NCI-H1930 (cell line): ENCODE measurements around the gene ACBD6.

Experiments used
- DNase-seq, 2 experiments: peaks; one replicate each; lab custom pipeline; 2025; lab: John Stamatoyannopoulos, UW

Gene ACBD6

GRCh38 chr1:180369061-180369460, 133.3 kb downstream of the ACBD6 start:
- DNase-seq = no peak

GRCh38 chr1:180366371-180367068, 135.9 kb downstream of the ACBD6 start:
- peak in 1 of 2 experiments; percentile 53 for DNase-seq

- peak in 1 of 2 experiments; percentile 19 for DNase-seq
Measured at GRCh38 chr1:180365039-180365438, 137.3 kb downstream of the ACBD6 start.

GRCh38 chr1:180363246-180363995, 139.0 kb downstream of the ACBD6 start:
- no peak for DNase-seq

- no peak for DNase-seq
Measured at GRCh38 chr1:180360333-180361075, 141.9 kb downstream of the ACBD6 start.

GRCh38 chr1:180358649-180359048, 143.7 kb downstream of the ACBD6 start:
- no peak for DNase-seq

- DNase-seq = no peak
Measured at GRCh38 chr1:180353945-180354344, 148.4 kb downstream of the ACBD6 start.

GRCh38 chr1:180352588-180352987, 149.8 kb downstream of the ACBD6 start:
- DNase-seq = no peak

- no peak for DNase-seq
Measured at GRCh38 chr1:180352021-180352420, 150.4 kb downstream of the ACBD6 start.

- DNase-seq = peak in 1 of 2 experiments; percentile 63
Measured at GRCh38 chr1:180345148-180345547, 157.2 kb downstream of the ACBD6 start.

GRCh38 chr1:180343921-180344769, 158.2 kb downstream of the ACBD6 start:
- DNase-seq = peak; percentile 89 to 96

GRCh38 chr1:180327089-180327488, 175.3 kb downstream of the ACBD6 start:
- no peak for DNase-seq

GRCh38 chr1:180312926-180313325, 189.5 kb downstream of the ACBD6 start:
- no peak for DNase-seq

GRCh38 chr1:180311011-180311730, 191.2 kb downstream of the ACBD6 start:
- DNase-seq = no peak

- DNase-seq = no peak
Measured at GRCh38 chr1:180310095-180310494, 192.3 kb downstream of the ACBD6 start.

GRCh38 chr1:180309338-180309737, 193.0 kb downstream of the ACBD6 start:
- DNase-seq = no peak

GRCh38 chr1:180301135-180301742, 201.1 kb downstream of the ACBD6 start:
- DNase-seq = no peak

GRCh38 chr1:180299479-180300221, 202.7 kb downstream of the ACBD6 start:
- DNase-seq = no peak

- no peak for DNase-seq
Measured at GRCh38 chr1:180295999-180296398, 206.4 kb downstream of the ACBD6 start.

GRCh38 chr1:180294711-180295110, 207.7 kb downstream of the ACBD6 start:
- DNase-seq = no peak
